ENCODE data around the gene SLC1A3. TPM values are rescaled to one million over a fixed set of nuclear protein-coding genes. Genes with fewer than 3 reads are reported as not detected.
A peak's percentile ranks its signal among the peaks of the same experiment; 100 is the strongest.

Gene SLC1A3
- total RNA-seq, 3 donors from 2014 or later (not counting 1 experiment from before 2014, with no cell fraction given) = 1.1 TPM; not detected in 2

- no peak overlapping the region for H3K4me3 Mint-ChIP-seq
- peaks cover 40% of the 10 kb centered on the region in 2 donors for H3K4me1 Mint-ChIP-seq
- Histone ChIP-seq H3K4me1 (ENCODE audit: control insufficient read depth, insufficient read depth, low read length) (peaks cover 29% of the 10 kb centered on the region), H3K36me3 (ENCODE audit: control insufficient read depth, insufficient read depth, low read length) (no peaks in the 10 kb centered on the region), H3K27ac (ENCODE audit: low read length) (no peak overlapping the region), H3K27me3 (ENCODE audit: control insufficient read depth, insufficient read depth, low read length) (no peaks in the 10 kb centered on the region), H3K9me3 (ENCODE audit: control insufficient read depth, insufficient read depth, low read length) (no peaks in the 10 kb centered on the region), H3K4me3 (ENCODE audit: low read length) (no peak overlapping the region)
- WGBS (ENCODE audit: insufficient coverage) = 40% methylated on average over 3 of the region's 4 CpGs
- no peak for TF ChIP-seq CTCF (IDR thresholded peaks at IDR 0.05)
- intact Hi-C loops (cut with micrococcal nuclease) = no loop called here
- H3K36me3 Mint-ChIP-seq = no peaks in the 10 kb centered on the region
- no peak for DNase-seq
- no peak overlapping the region for H3K27ac Mint-ChIP-seq
- no peaks in the 10 kb centered on the region for H3K27me3 Mint-ChIP-seq (ENCODE audit: low read depth in 2 of 2)
- H3K9me3 Mint-ChIP-seq = no peaks in the 10 kb centered on the region
- no peak for ATAC-seq
These were observed 114.3 kb downstream of the SLC1A3 start for GRCh38 chr5:36720688-36721087.

GRCh38 chr5:36721664-36722235 lies 115.3 kb downstream of the SLC1A3 start:
- 69% methylated on average over 5 of the region's 5 CpGs for WGBS (ENCODE audit: insufficient coverage)
- H3K9me3 Mint-ChIP-seq = no peaks in the 10 kb centered on the region
- no peak overlapping the region for H3K27ac Mint-ChIP-seq
- DNase-seq = no peak
- no peak overlapping the region for H3K27ac ChIP-seq (ENCODE audit: low read length)
- TF ChIP-seq CTCF (IDR thresholded peaks at IDR 0.05) = no peak
- H3K27me3 ChIP-seq (ENCODE audit: control insufficient read depth, insufficient read depth, low read length) = no peaks in the 10 kb centered on the region
- no peaks in the 10 kb centered on the region for H3K27me3 Mint-ChIP-seq (ENCODE audit: low read depth in 2 of 2)
- H3K36me3 ChIP-seq (ENCODE audit: control insufficient read depth, insufficient read depth, low read length) = no peaks in the 10 kb centered on the region
- H3K4me1 ChIP-seq (ENCODE audit: control insufficient read depth, insufficient read depth, low read length) = peaks cover 29% of the 10 kb centered on the region
- H3K4me1 Mint-ChIP-seq = peaks cover 40% of the 10 kb centered on the region in 2 donors
- intact Hi-C loops (cut with micrococcal nuclease) = no loop called here
- ATAC-seq = no peak
- H3K4me3 Mint-ChIP-seq = no peak overlapping the region
- H3K36me3 Mint-ChIP-seq = no peaks in the 10 kb centered on the region
- no peaks in the 10 kb centered on the region for H3K9me3 ChIP-seq (ENCODE audit: control insufficient read depth, insufficient read depth, low read length)
- no peak overlapping the region for H3K4me3 ChIP-seq (ENCODE audit: low read length)

- no peaks in the 10 kb centered on the region for H3K36me3 ChIP-seq (ENCODE audit: control insufficient read depth, insufficient read depth, low read length)
- H3K27me3 ChIP-seq (ENCODE audit: control insufficient read depth, insufficient read depth, low read length) = no peaks in the 10 kb centered on the region
- no peak for TF ChIP-seq CTCF (IDR thresholded peaks at IDR 0.05)
- H3K27ac ChIP-seq (ENCODE audit: low read length) = no peak overlapping the region
- WGBS (ENCODE audit: insufficient coverage) = 54% methylated on average over 6 of the region's 6 CpGs
- intact Hi-C loops (cut with micrococcal nuclease) = no loop called here
- H3K36me3 Mint-ChIP-seq = no peaks in the 10 kb centered on the region
- DNase-seq = peak in 1 of 2 donors; percentile 25
- no peaks in the 10 kb centered on the region for H3K27me3 Mint-ChIP-seq (ENCODE audit: low read depth in 2 of 2)
- H3K9me3 Mint-ChIP-seq = no peaks in the 10 kb centered on the region
- peaks cover 40% of the 10 kb centered on the region in 2 donors for H3K4me1 Mint-ChIP-seq
- no peak overlapping the region for H3K4me3 ChIP-seq (ENCODE audit: low read length)
- peak in 1 of 3 donors; percentile 20 for ATAC-seq
- no peaks in the 10 kb centered on the region for H3K9me3 ChIP-seq (ENCODE audit: control insufficient read depth, insufficient read depth, low read length)
- peaks cover 29% of the 10 kb centered on the region for H3K4me1 ChIP-seq (ENCODE audit: control insufficient read depth, insufficient read depth, low read length)
- peak overlapping the region; percentile 38 for H3K4me3 Mint-ChIP-seq
- H3K27ac Mint-ChIP-seq = peak overlapping the region; percentile 82 to 90
These were observed 116.5 kb downstream of the SLC1A3 start for GRCh38 chr5:36722900-36723299.

- Mint-ChIP-seq H3K36me3 (no peaks in the 10 kb centered on the region), H3K4me3 (peak overlapping the region; percentile 89), H3K27me3 (ENCODE audit: low read depth in 2 of 2) (no peaks in the 10 kb centered on the region), H3K9me3 (no peaks in the 10 kb centered on the region), H3K4me1 (peaks cover 40 to 41% of the 10 kb centered on the region in 2 donors), H3K27ac (peak overlapping the region; percentile 82 to 90)
- Histone ChIP-seq H3K4me1 (ENCODE audit: control insufficient read depth, insufficient read depth, low read length) (peaks cover 29% of the 10 kb centered on the region), H3K27me3 (ENCODE audit: control insufficient read depth, insufficient read depth, low read length) (no peaks in the 10 kb centered on the region), H3K9me3 (ENCODE audit: control insufficient read depth, insufficient read depth, low read length) (no peaks in the 10 kb centered on the region), H3K4me3 (ENCODE audit: low read length) (peak overlapping the region; percentile 40), H3K36me3 (ENCODE audit: control insufficient read depth, insufficient read depth, low read length) (no peaks in the 10 kb centered on the region), H3K27ac (ENCODE audit: low read length) (peak overlapping the region; percentile 63)
- no peak for TF ChIP-seq CTCF (IDR thresholded peaks at IDR 0.05)
- WGBS (ENCODE audit: insufficient coverage) = 14% methylated on average over 1 of the region's 2 CpGs
- peak in 1 of 2 donors; percentile 14 for DNase-seq
- intact Hi-C loops (cut with micrococcal nuclease) = no loop called here
- ATAC-seq = no peak
These were observed 117.5 kb downstream of the SLC1A3 start for GRCh38 chr5:36723912-36724311.

All from natural killer cell (primary cell).